Transverse colon (tissue), 4 donors: Measurements from ENCODE around the gene EYA3.

Source experiments
- CTCF ChIP-seq, 5 experiments: fragments of 200-600 bp in 3 of 5; fragments of 450-650 bp in 2 of 5; sonication (generic) in 3 of 5; IDR thresholded peaks; 1 replicate in 2 of 5; 2 replicates in 3 of 5; pipeline ENCODE4 v1.5.1; 2016 to 2017; ENCODE audit warnings: antibody characterized with exemption in 5 of 5, inconsistent platforms in 3 of 5, mild to moderate bottlenecking in 2 of 5, moderate library complexity in 1 of 5
- POLR2A ChIP-seq: fragments of 450-650 bp; IDR thresholded peaks from one replicate; pipeline ENCODE4 v1.6.1; 2016; ENCODE audit warnings: antibody characterized with exemption, mild to moderate bottlenecking, moderate library complexity
- POLR2AphosphoS5 ChIP-seq, 3 donors: sonication (generic); formaldehyde crosslinking; IDR thresholded peaks; one replicate each; pipeline ENCODE4 v1.6.1; 2016; ENCODE audit warnings: antibody characterized with exemption in 3 of 3

- TF ChIP-seq CTCF (IDR thresholded peaks at IDR 0.05) (no peak), POLR2AphosphoS5 (IDR thresholded peaks at IDR 0.05) (no peak), POLR2A (no peak)
These were observed 50.5 kb downstream of the EYA3 start for GRCh38 chr1:28037946-28038345.
